Measurements from ENCODE around the gene SCUBE2. TPM values are rescaled to one million over a fixed set of nuclear protein-coding genes. Genes with fewer than 3 reads are reported as not detected.

SCUBE2 gene
- total RNA-seq, 1 donor from 2014 or later = 1.5 TPM

- Histone ChIP-seq H3K27me3 (ENCODE audit: insufficient read depth, low read length) (no peaks in the 10 kb centered on the region), H3K27ac (ENCODE audit: low read depth, low read length) (no peak overlapping the region), H3K4me1 (ENCODE audit: insufficient read depth, low read length) (peaks cover 4% of the 10 kb centered on the region), H3K4me3 (ENCODE audit: insufficient read depth, low read depth, low read length) (no peak overlapping the region), H2AFZ (ENCODE audit: low read depth, low read length) (no peak overlapping the region), H3K79me2 (ENCODE audit: insufficient read depth, low read length) (no peaks in the 10 kb centered on the region), H3K4me2 (ENCODE audit: low read length) (no peak overlapping the region), H4K20me1 (ENCODE audit: insufficient read depth, low read length) (no peaks in the 10 kb centered on the region), H3K9me3 (ENCODE audit: insufficient read depth, low read depth, low read length) (no peaks in the 10 kb centered on the region), H3K9ac (ENCODE audit: low read length) (no peak overlapping the region), H3K36me3 (ENCODE audit: insufficient read depth, low read length) (no peaks in the 10 kb centered on the region)
- H3K4me1 Mint-ChIP-seq (ENCODE audit: low read depth, unreplicated experiment) = peaks cover 12% of the 10 kb centered on the region
- FAIRE-seq (no peak), DNase-seq (ENCODE audit: low read depth) (no peak)
- H3K27ac Mint-ChIP-seq (ENCODE audit: unreplicated experiment) = no peak overlapping the region
- no peak overlapping the region for H3K4me3 Mint-ChIP-seq (ENCODE audit: unreplicated experiment)
- peaks cover 3% of the 10 kb centered on the region for H3K9me3 Mint-ChIP-seq (ENCODE audit: unreplicated experiment)
- TF ChIP-seq EZH2 (IDR thresholded peaks at IDR 0.05; ENCODE audit: insufficient read depth, low read length) = no peak
- TF ChIP-seq, protein P1, sequence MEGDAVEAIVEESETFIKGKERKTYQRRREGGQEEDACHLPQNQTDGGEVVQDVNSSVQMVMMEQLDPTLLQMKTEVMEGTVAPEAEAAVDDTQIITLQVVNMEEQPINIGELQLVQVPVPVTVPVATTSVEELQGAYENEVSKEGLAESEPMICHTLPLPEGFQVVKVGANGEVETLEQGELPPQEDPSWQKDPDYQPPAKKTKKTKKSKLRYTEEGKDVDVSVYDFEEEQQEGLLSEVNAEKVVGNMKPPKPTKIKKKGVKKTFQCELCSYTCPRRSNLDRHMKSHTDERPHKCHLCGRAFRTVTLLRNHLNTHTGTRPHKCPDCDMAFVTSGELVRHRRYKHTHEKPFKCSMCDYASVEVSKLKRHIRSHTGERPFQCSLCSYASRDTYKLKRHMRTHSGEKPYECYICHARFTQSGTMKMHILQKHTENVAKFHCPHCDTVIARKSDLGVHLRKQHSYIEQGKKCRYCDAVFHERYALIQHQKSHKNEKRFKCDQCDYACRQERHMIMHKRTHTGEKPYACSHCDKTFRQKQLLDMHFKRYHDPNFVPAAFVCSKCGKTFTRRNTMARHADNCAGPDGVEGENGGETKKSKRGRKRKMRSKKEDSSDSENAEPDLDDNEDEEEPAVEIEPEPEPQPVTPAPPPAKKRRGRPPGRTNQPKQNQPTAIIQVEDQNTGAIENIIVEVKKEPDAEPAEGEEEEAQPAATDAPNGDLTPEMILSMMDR (IDR thresholded peaks at IDR 0.05; ENCODE audit: insufficient read depth, low read depth, low read length) = no peak
- peaks cover 4% of the 10 kb centered on the region for H3K36me3 Mint-ChIP-seq (ENCODE audit: low read depth, unreplicated experiment)
- H3K27me3 Mint-ChIP-seq (ENCODE audit: low read depth, unreplicated experiment) = no peaks in the 10 kb centered on the region
Measured at GRCh38 chr11:9057007-9057406, 34.4 kb downstream of the SCUBE2 start.

DNA sequence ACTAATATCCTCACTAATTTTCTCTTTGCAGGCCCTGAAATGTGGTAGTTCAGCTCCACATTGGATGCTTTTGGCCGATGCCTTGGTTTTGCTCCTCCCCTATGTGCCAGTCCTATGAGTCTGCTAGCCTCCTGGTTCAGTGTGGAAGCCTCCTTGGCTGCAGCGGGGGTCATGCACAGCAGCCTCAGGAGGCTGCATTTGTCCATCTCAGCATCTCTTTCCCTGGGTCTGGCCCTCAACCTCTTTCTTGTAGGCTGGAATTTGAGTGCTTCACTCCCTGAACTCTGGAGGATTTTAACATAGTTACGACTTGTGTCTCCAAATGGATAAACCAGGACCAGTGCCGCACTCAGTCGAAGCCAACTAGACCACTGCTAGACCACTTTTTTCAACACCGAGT, 34.9 kb downstream of the SCUBE2 start:
- H3K4me3 Mint-ChIP-seq (ENCODE audit: unreplicated experiment) = no peak overlapping the region
- Histone ChIP-seq H3K79me2 (ENCODE audit: insufficient read depth, low read length) (no peaks in the 10 kb centered on the region), H3K4me1 (ENCODE audit: insufficient read depth, low read length) (peaks cover 4% of the 10 kb centered on the region), H3K9me3 (ENCODE audit: insufficient read depth, low read depth, low read length) (no peaks in the 10 kb centered on the region), H3K27ac (ENCODE audit: low read depth, low read length) (no peak overlapping the region), H3K4me2 (ENCODE audit: low read length) (no peak overlapping the region), H3K4me3 (ENCODE audit: insufficient read depth, low read depth, low read length) (no peak overlapping the region), H3K36me3 (ENCODE audit: insufficient read depth, low read length) (no peaks in the 10 kb centered on the region), H2AFZ (ENCODE audit: low read depth, low read length) (no peak overlapping the region), H3K27me3 (ENCODE audit: insufficient read depth, low read length) (no peaks in the 10 kb centered on the region), H4K20me1 (ENCODE audit: insufficient read depth, low read length) (no peaks in the 10 kb centered on the region), H3K9ac (ENCODE audit: low read length) (no peak overlapping the region)
- H3K27ac Mint-ChIP-seq (ENCODE audit: unreplicated experiment) = no peak overlapping the region
- TF ChIP-seq, protein P1 (IDR thresholded peaks at IDR 0.05; ENCODE audit: insufficient read depth, low read depth, low read length) = no peak
- no peak for TF ChIP-seq EZH2 (IDR thresholded peaks at IDR 0.05; ENCODE audit: insufficient read depth, low read length)
- no peak for FAIRE-seq
- peaks cover 12% of the 10 kb centered on the region for H3K4me1 Mint-ChIP-seq (ENCODE audit: low read depth, unreplicated experiment)
- DNase-seq (ENCODE audit: low read depth) = no peak
- no peaks in the 10 kb centered on the region for H3K27me3 Mint-ChIP-seq (ENCODE audit: low read depth, unreplicated experiment)
- H3K36me3 Mint-ChIP-seq (ENCODE audit: low read depth, unreplicated experiment) = peaks cover 4% of the 10 kb centered on the region
- peaks cover 3% of the 10 kb centered on the region for H3K9me3 Mint-ChIP-seq (ENCODE audit: unreplicated experiment)

DNA sequence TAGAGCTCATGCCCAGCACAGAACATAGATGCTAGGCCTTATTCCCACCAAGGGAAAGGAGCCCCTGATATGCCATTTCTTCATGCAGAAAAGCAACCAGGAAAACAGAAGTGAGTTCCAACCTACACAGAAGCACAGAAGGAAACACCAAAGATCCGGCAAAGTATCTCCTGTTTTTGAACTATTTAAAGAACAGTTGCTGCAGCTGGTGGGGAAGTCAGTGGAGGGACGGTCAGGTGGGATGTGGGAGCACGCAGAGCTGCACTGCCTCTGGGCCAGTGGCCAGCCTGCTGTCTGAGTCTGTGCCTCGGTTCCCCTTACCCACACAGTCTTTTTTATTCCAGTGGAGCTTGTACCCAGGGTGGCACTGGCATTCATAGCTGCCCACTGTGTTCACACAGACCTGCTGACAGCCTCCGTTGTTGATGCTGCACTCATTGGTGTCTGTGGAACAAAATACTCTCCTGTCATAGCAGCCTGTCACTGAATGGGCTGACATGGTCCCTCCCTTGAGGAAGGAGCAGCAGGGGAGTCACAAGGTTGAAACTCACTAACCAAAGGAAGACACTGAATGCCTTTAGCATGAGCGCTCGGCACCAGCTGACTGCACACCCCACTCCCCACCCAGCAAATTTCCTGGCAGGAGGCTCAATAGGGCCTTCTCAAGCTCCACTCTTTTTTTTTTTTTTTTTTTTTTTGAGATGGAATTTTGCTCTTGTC, 37.9 kb downstream of the SCUBE2 start:
- no peaks in the 10 kb centered on the region for H3K36me3 Mint-ChIP-seq (ENCODE audit: low read depth, unreplicated experiment)
- H3K27ac ChIP-seq (ENCODE audit: low read depth, low read length) = no peak overlapping the region
- H3K9me3 ChIP-seq (ENCODE audit: insufficient read depth, low read depth, low read length) = no peaks in the 10 kb centered on the region
- H3K27me3 ChIP-seq (ENCODE audit: insufficient read depth, low read length) = no peaks in the 10 kb centered on the region
- no peak overlapping the region for H3K4me2 ChIP-seq (ENCODE audit: low read length)
- H3K4me1 ChIP-seq (ENCODE audit: insufficient read depth, low read length) = peaks cover 4% of the 10 kb centered on the region
- no peaks in the 10 kb centered on the region for H3K9me3 Mint-ChIP-seq (ENCODE audit: unreplicated experiment)
- no peaks in the 10 kb centered on the region for H3K36me3 ChIP-seq (ENCODE audit: insufficient read depth, low read length)
- H3K4me3 ChIP-seq (ENCODE audit: insufficient read depth, low read depth, low read length) = no peak overlapping the region
- H3K27ac Mint-ChIP-seq (ENCODE audit: unreplicated experiment) = peak overlapping the region; percentile 26
- H2AFZ ChIP-seq (ENCODE audit: low read depth, low read length) = no peak overlapping the region
- peaks cover 12% of the 10 kb centered on the region for H3K4me1 Mint-ChIP-seq (ENCODE audit: low read depth, unreplicated experiment)
- peak overlapping the region; percentile 15 for H3K4me3 Mint-ChIP-seq (ENCODE audit: unreplicated experiment)
- no peak overlapping the region for H3K9ac ChIP-seq (ENCODE audit: low read length)
- no peaks in the 10 kb centered on the region for H3K79me2 ChIP-seq (ENCODE audit: insufficient read depth, low read length)
- TF ChIP-seq, protein P1 (IDR thresholded peaks at IDR 0.05; ENCODE audit: insufficient read depth, low read depth, low read length) = no peak
- no peak for TF ChIP-seq EZH2 (IDR thresholded peaks at IDR 0.05; ENCODE audit: insufficient read depth, low read length)
- no peaks in the 10 kb centered on the region for H4K20me1 ChIP-seq (ENCODE audit: insufficient read depth, low read length)
- FAIRE-seq (no peak), DNase-seq (ENCODE audit: low read depth) (peak; percentile 44)
- no peaks in the 10 kb centered on the region for H3K27me3 Mint-ChIP-seq (ENCODE audit: low read depth, unreplicated experiment)
